HL-60/S4 treated with phorbol 12-myristate 13-acetate at 8.2 ng/mL for 4 days and 3 days (cell line): ENCODE measurements around the gene SLC9A9.
"Not testable (repeated sequence)": the region's sequence is repeated elsewhere in the genome, so short reads cannot be mapped to it uniquely, and the experiment has no call there.

Source experiments
- in situ Hi-C: fragments of 300-500 bp; cut with MboI; formaldehyde crosslinking; loops from 2 replicates; pipeline ENCODE4 v1.15.0; 2022; ENCODE audit warnings: low sequenced_read_pairs

Gene SLC9A9

DNA sequence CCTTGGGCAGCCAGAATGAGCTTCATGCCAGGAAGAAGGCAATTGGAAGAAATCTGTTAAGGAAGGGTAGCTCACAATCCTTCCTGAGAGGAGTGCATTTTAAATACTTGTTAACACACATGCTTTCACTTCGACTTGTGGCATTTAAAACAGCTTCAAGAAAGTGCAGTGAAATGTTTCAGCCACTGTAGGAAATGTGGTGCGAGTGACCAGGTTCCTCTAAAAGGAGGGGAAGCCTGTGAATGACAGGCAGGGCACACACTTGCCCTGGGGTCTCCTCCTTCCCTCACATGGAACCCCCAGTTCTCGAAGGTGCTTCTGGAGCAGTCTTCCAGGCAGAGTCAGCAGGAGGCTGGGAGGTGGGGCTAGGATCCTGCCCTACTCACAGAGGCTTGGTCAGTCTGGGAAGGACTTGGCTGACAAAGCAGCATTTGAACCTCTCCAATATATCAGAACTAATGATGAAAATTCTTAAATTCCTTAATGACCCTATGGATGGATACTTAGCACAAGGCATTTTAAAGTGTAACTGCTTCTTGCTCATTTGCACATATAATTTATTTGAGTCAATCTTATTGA lies 370.1 kb downstream of the SLC9A9 start:
- in situ Hi-C loops: no loop called here

DNA sequence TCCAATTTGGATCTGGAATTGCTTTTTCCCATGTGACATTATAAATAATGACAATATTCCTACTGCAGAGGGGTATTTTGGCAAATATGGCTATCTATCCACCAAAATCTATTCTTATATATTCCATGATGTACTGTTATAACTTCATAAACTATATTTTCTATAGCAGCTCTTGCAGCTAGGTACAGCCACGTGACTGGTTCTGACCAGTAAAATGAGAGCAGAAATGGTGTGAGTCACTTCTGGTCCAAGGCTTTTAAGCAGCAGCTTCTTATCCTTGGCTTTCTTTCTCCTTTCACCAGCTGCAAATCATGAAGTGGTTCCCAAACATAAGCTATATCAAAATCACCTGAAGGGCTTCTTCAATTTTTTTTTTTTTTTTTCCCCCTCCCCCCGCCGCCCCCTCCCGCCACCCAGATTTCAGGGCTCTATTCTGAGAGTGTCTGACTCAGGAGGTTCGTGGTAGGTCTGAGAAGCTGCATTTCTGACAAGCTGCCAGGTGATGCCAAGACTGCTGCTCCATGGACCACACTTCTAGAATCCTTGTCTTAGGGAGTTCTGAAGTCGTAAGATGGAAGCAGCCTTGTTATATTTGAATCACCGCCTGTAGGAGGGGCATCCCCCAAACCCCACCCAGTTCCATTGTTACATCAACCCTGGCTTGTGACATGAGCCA lies 371.2 kb downstream of the SLC9A9 start:
- in situ Hi-C loops: no loop called here

DNA sequence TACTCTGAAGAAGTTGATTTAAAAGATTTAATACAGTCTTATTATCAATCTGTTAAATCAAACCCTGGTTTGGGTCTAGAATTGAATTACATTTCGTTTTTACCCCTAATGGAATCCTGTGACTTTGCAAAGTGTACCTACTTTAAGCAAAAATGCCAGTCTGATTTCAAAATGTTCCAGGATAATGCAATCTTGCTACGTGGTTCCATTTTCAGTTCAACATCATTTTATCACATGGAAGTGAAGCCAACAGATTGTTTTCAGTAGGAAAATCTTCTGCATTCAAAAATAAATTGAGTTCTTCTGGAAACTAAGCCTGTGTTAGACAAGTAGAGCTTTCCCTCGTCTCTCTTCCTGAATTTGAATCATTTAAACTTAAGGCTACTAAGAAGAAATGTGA lies 372.3 kb downstream of the SLC9A9 start:
- in situ Hi-C loops: no loop called here

DNA sequence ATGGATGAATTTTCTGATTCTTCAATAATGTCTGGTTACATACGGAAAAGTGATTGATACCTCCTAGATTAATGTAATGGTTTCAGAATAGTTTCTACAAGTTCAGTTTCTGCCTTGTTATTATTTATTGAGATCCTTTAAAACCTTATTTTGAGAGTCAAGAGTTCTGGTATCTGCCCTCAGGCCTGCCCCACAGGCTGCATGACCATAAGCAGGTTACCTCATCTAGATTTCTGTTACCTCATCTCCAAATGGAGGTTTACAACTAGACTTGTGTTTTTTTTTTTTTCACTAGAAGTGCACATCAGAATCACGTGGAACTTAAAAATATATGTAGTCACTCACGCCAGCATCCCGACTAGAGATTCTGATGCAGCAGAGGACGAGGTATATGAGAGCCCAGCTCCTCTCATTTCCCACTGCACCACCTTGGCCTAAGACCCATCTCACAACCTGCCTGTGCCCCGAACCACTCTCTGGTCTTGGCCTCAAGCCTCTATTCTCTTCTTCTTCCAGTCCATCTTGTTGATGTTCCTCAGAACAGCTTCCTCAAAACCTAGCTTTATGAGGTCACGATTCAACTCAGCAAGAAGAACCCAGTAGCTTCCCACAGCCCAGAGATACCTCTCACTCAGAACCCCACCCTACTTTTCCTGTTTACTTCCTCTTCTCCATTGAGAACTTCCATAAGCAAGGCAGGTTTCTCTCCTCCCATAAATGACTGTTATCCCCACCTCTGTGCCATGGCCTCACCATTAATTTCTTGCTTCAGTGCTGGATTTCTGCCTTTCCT lies 375.3 kb downstream of the SLC9A9 start:
- in situ Hi-C loops: no loop called here

DNA sequence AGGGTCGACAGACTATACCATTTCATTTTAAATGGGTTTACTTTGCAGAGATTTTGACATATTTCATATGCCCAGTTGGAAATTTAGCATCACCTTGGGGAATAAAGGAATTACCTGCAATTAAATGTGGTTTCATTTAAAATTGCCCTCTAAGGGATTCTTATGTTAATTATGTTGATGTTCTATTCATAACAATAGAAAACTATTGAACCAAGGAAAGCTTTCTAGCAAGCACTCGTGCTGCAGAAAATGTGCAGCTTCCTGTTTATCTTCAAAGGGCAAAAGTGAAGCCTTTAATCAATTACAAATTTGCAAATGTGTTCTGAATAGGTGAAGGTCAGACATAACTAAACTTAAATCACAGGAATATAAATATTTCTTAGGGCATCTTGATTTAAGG lies 376.6 kb downstream of the SLC9A9 start:
- in situ Hi-C loops: no loop called here

DNA sequence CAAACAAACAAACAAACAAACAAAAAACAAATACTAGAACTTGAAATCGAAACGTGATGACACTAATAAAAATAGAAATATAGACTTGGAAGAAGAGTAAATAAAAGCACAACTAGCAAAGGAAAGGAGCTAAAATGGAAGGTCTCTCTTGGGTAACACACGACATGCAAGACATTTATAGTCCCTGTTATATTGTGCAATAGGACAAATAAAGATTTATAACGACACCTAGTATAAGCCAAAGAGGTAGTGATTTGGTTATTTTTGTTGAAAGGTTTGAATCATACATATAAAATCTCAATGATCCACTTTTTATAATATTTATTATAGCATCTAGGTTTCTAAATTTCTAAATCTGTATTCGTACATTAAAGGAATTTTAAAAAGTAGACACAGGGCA lies 379.1 kb downstream of the SLC9A9 start:
- in situ Hi-C loops: no loop called here

DNA sequence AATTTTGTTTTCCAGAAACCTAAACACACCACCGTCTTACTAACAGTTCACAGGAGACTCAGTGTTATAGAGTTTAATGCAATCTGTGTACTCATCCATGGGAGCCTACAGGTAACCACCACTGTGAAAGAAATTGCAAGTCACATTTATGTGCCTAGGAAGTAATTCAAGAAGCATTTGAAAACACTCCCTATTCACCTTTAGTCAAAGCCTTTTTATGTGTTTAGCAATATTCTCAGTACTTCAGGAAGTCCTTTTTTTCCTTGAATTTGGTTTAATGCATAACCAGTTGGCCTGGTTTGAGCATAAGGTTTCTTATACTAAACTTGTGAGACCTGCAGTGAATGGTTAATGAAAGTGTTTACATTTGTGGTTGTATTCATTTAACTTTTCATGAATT lies 382.6 kb downstream of the SLC9A9 start:
- in situ Hi-C loops: no loop called here

DNA sequence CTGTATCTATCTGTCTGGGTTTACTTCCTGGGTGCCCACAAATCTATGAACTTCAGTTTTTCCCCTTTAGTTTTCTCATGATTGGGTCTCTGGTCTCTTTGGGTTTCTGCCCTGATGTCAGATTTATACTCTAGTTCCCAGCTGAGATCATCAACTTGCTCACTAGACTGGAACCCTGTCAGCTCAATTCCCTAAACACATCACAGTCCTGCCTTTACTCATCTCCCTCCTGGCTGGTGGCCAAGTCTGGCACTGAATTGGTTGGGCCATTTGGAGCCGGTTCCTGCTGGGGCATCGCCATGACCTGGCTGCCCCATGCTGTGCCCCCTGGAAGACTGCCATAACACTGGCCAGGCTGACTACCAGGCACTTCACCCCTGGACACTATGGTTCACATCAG lies 383.4 kb downstream of the SLC9A9 start:
- in situ Hi-C loops: no loop called here

DNA sequence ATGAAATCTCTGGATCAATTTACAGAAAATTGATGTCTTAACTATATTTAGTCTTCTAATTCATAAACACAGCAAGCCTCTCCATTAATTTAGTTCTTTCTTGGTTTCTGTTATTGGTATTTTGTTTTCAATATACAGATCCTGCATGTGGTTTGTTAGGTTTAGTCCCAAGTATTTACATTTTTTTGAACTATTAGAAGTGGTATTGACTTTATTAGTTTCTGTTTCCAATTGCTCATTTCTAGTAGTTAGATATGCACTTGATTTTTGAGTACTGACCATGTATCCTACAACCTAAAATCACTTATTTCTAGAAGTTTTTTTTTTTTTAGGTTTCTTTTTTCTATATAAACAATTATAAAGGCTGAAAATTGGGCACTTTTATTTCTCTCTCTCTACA lies 392.8 kb downstream of the SLC9A9 start:
- in situ Hi-C loops: no loop called here

DNA sequence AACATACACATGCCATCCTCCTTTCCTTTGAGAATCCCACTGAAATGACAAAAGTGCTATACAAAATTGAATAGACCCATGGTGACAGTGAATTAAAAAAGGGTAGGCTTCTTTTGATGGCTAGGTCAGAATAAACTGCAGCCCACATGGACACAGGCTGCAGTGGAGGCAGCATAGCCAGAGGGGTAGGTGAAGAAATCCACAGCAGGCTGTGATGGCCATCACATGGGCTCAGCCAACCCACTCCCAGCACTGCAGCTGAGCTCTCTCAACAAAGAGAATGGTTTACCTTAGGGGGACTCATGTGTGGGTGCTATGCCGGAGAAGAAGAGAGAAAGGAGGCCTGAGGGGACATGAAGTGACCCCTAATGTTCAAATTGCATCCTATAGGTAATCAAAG lies 397.6 kb downstream of the SLC9A9 start:
- in situ Hi-C loops: no loop called here

DNA sequence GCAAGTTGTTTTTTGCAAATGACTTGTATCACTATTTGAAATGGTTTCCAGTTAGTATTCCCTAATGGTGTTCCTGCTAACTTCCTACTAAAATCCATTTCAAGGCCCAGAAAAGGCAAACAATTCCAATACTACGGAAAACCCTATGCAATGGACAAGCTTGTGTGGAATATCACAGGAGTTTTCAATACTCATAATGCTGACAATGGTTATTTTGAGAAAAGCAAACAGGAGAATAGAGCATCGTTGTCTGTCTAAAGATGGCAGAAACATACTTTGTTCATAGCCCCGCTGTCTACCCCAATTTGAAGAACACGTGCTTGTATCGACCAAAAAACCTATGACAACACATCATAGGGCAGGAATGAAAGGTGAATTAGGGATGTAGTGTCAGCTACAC lies 400.8 kb downstream of the SLC9A9 start:
- in situ Hi-C loops: no loop called here

DNA sequence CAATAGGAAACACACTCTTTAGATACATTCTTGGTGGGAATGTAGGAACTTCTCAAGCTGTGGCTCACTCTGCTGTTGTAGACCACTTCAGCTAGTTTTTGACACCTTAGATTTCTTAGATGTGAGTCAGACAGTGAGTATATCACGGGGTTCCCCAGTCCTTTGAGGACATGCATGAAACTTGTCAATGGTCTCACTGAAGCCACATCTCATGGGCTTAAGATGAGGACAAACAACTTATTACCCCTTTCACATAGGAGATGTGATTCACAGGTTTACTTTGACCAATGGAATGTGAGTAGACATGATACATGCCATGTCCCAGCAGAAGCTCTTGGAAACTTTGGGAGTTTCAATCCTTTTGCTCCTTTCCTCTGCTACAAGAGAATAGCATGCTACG lies 403.1 kb downstream of the SLC9A9 start:
- in situ Hi-C loops: no loop called here

DNA sequence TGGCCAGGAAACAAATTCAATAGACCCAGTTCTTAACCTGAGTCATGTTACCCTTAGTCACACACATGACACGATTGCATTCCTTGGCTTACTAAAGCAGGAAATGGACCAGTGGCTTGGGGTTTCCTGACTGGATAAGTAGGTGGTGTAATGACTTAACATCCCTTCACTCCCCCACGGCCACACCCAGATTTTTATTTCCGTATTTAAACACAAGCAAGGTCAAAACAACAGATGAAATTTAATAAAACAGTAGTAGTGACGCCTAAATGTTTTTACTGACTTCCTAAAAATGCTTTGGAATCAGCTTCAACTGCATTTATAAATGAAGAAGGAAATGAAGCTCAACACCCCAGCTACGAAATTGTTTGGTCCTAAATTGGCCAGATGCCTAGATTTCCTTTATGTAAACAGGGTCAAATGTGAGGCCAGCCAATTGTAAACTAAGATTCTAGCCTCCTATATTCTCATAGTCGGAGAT lies 404.4 kb downstream of the SLC9A9 start:
- in situ Hi-C loops: no loop called here

DNA sequence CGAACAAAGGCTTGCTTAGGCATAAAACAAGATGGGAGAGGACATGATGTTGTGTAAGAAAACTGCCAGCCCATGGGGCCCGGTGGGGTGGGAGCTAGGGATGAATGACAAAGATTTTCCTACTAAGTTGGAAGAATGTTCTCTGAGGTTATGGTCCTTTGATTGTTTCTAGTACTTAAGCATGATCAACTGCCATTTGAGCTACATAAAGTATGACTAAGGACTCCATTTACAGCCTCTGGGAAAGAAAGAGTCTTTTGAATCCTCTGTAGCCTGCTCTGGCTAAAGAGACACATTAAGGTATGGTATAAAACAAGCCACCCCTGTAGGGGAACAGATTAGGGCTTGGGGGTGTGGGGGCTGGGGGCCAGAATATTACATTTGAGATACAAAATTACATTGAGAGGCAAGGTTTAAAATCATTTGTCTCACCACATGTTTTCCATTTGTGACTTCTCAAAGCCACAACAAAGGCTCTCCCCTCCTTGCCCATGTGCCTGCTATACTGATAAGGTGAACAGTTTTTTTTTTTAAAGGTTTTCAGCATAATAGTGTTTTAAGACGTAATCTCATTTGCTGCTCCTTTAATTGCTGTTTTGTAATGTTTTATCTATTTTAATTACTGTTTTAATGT lies 405.3 kb downstream of the SLC9A9 start:
- in situ Hi-C loops: no loop called here

DNA sequence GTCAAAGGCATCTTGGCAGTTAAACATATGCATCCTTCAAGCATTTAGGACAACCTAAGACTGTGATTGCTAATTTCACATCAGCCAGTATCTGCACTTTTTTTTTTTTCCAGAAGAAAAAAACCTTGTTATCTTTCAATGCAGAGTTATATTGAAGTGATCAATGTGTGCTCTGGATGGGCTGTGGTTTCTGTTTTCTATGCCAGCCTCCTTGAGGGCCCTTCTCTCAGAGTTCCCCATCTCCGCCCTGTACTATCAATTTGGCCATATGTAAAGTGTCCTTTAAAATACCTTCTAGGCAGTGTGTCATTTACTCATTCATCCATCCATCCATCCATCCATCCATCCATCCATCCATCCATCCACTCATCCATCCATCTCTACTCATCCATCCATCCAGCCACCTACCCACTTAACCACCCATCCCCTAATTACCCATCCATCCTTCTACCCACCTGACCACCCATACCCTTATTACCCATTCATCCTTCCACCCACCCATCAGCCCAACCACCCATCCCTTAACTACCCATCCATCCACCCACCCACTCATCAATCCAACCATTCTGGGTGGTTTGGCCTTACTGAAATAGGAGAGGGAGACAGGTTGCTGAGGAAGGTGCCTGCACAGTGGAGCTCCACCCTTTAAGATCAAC lies 406.6 kb downstream of the SLC9A9 start:
- in situ Hi-C loops: no loop called here

DNA sequence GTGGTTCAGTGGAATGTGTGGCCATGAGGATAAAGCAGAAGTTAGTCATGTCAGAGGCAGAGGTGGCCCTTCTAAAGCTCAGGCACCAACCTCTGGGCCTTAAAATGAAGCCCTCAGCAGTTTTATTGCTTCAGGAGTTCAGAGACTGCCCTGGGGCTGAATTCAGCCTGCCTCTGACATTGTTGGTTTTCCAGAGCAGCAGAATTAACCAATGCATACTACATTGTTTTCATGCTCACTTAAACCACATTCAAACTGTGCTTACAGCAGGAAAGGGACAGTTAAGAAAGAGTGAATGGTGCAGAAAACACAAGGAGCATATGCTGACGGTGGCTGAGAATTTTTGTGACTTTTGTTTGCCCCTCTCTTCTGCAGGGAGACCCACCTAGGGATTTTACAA lies 408.5 kb downstream of the SLC9A9 start:
- in situ Hi-C loops: no loop called here

DNA sequence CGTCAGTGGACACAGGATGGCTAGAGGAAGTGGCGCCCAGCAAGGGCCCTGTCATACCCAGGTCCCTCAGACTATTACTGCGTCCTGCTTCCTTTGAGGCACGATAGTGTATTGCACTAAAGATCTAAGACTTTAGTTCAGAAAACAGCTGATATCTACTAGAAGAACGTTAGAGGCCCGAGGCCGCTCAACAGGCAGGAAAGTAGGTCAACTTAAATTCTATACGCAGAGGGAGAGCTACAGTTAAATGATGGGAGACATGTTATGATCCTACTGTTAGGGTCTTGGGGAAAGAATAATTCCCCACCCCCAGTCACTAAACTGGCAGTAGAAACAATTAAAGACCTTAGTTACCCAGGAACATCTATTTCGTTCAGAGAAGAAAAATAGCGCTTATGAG lies 410.9 kb downstream of the SLC9A9 start:
- in situ Hi-C loops: no loop called here

DNA sequence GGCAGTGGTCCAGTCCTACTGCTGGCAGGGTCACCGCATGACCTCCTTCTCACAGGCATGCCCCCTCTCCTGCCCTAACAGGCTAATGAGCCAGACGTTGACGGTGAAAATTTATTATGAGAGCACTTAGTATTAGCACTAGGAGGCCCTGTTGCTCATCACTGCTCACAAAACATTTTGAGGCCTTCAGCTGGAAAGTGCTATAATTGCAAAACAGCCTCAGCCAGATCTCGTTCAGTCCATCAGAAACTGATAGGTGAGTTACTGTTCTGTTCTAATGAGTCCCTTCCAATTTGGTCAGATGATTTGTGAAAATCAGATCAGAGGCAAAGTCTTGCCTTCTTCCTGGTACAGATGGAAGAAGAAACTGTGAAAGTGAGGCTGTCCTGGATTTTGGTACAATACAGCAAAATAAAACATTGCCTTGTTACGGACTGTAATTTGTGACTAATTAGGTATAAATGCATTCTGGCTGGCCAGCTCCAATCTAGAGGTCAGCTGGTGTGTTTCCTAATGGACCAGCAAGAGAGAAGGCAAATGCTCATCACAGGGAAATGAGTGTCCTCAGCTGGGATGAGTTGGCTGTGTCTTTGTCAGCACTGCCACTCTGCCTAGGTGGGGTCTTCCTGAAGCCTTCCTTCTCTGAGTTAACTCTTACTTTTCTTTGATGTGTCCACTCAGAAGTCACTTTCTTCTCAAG lies 411.9 kb downstream of the SLC9A9 start:
- in situ Hi-C loops: no loop called here

DNA sequence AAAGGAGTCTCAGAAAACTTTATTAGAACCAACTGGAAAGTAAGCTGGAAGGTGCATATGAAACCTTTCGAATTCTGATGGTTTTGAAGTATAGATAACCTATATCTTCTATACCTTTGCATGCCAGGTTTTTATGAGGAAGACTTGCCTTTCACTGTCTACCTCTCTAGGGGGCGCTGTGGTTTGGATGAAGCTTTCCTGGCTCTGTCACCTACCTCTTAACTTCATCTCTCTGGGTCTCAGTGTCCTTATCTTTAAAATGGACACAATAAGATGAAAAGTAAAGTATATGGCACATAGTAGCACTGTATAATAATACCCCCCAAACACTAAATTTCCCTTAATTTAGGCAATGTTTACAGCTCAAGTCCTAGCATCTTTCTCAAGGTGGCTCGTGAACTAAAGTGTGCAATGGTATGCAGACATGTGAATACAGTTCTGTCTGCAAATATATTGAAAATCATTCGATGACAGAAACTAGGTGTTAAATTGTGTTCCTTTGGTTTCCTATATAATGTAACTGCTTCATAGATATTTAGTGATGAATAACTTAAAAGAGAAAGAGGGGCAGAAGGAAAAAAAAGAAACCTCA lies 414.4 kb downstream of the SLC9A9 start:
- in situ Hi-C loops: no loop called here

DNA sequence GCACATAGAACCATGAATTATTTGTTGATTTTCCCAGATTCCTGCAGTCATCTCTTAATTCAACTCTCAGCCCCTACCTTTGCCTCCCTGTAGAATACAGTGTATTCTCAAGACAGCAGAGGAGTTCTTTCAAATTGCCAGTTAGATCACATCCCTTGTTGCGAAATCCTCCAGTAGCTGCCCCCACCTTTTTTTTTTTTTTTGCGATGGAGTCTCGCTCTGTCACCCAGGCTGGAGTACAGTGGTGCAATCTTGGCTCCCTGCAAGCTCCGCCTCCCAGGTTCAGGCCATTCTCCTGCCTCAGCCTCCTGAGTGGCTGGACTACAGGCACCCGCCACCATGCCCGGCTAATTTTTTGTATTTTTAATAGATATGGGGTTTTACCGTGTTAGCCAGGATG lies 417.0 kb downstream of the SLC9A9 start:
- in situ Hi-C loops: not testable (repeated sequence)
